Measurements from ENCODE around the gene PTGDR2.
A peak's percentile ranks its signal among the peaks of the same experiment; 100 is the strongest.

PTGDR2 gene

GRCh38 chr11:60854140-60854846 lies 1.5 kb downstream of the PTGDR2 start:
- peaks cover 19% of the 10 kb centered on the region for H3K4me1 ChIP-seq (ENCODE audit: control insufficient read depth, insufficient read depth, low read length)
- H3K9me3 ChIP-seq (replicated peaks; ENCODE audit: low read length) = no peaks in the 10 kb centered on the region
- peaks cover 26% of the 10 kb centered on the region for H3K36me3 ChIP-seq (ENCODE audit: insufficient read depth, low read length)
- no peak overlapping the region for H3K9ac ChIP-seq (ENCODE audit: low read depth, low read length)
- no peak overlapping the region for H3K4me2 ChIP-seq (ENCODE audit: low read length)
- H3K4me3 ChIP-seq (ENCODE audit: low read length) = no peak overlapping the region
- H3K27me3 ChIP-seq (ENCODE audit: control insufficient read depth, insufficient read depth, low read length) = no peaks in the 10 kb centered on the region

GRCh38 chr11:60852982-60853950 lies 2.5 kb downstream of the PTGDR2 start:
- no peak overlapping the region for H3K4me3 ChIP-seq (ENCODE audit: low read length)
- H3K27me3 ChIP-seq (ENCODE audit: control insufficient read depth, insufficient read depth, low read length) = no peaks in the 10 kb centered on the region
- H3K9me3 ChIP-seq (replicated peaks; ENCODE audit: low read length) = no peaks in the 10 kb centered on the region
- no peak overlapping the region for H3K9ac ChIP-seq (ENCODE audit: low read depth, low read length)
- no peak overlapping the region for H3K4me2 ChIP-seq (ENCODE audit: low read length)
- peaks cover 12% of the 10 kb centered on the region for H3K4me1 ChIP-seq (ENCODE audit: control insufficient read depth, insufficient read depth, low read length)
- H3K36me3 ChIP-seq (ENCODE audit: insufficient read depth, low read length) = peaks cover 36% of the 10 kb centered on the region

- Histone ChIP-seq H3K4me1 (ENCODE audit: control insufficient read depth, insufficient read depth, low read length) (peaks cover 3% of the 10 kb centered on the region), H3K9me3 (replicated peaks; ENCODE audit: low read length) (no peaks in the 10 kb centered on the region), H3K36me3 (ENCODE audit: insufficient read depth, low read length) (peaks cover 43% of the 10 kb centered on the region), H3K4me2 (ENCODE audit: low read length) (no peak overlapping the region), H3K4me3 (ENCODE audit: low read length) (no peak overlapping the region), H3K9ac (ENCODE audit: low read depth, low read length) (no peak overlapping the region), H3K27me3 (ENCODE audit: control insufficient read depth, insufficient read depth, low read length) (no peaks in the 10 kb centered on the region)
Measured at GRCh38 chr11:60852117-60852981, 3.4 kb downstream of the PTGDR2 start.

GRCh38 chr11:60851327-60852104 lies 4.2 kb downstream of the PTGDR2 start:
- Histone ChIP-seq H3K9ac (ENCODE audit: low read depth, low read length) (no peak overlapping the region), H3K27me3 (ENCODE audit: control insufficient read depth, insufficient read depth, low read length) (no peaks in the 10 kb centered on the region), H3K9me3 (replicated peaks; ENCODE audit: low read length) (no peaks in the 10 kb centered on the region), H3K4me1 (ENCODE audit: control insufficient read depth, insufficient read depth, low read length) (peaks cover 3% of the 10 kb centered on the region), H3K36me3 (ENCODE audit: insufficient read depth, low read length) (peaks cover 43% of the 10 kb centered on the region), H3K4me3 (ENCODE audit: low read length) (no peak overlapping the region), H3K4me2 (ENCODE audit: low read length) (no peak overlapping the region)

- H3K9me3 ChIP-seq (replicated peaks; ENCODE audit: low read length) = no peaks in the 10 kb centered on the region
- peaks cover 43% of the 10 kb centered on the region for H3K36me3 ChIP-seq (ENCODE audit: insufficient read depth, low read length)
- no peaks in the 10 kb centered on the region for H3K27me3 ChIP-seq (ENCODE audit: control insufficient read depth, insufficient read depth, low read length)
- peaks cover 7% of the 10 kb centered on the region for H3K4me1 ChIP-seq (ENCODE audit: control insufficient read depth, insufficient read depth, low read length)
- no peak overlapping the region for H3K4me2 ChIP-seq (ENCODE audit: low read length)
- H3K4me3 ChIP-seq (ENCODE audit: low read length) = no peak overlapping the region
- H3K9ac ChIP-seq (ENCODE audit: low read depth, low read length) = no peak overlapping the region
Measured at GRCh38 chr11:60849641-60850520, 5.9 kb downstream of the PTGDR2 start.

- peaks cover 43% of the 10 kb centered on the region for H3K36me3 ChIP-seq (ENCODE audit: insufficient read depth, low read length)
- H3K9ac ChIP-seq (ENCODE audit: low read depth, low read length) = no peak overlapping the region
- H3K4me1 ChIP-seq (ENCODE audit: control insufficient read depth, insufficient read depth, low read length) = peaks cover 18% of the 10 kb centered on the region
- no peaks in the 10 kb centered on the region for H3K9me3 ChIP-seq (replicated peaks; ENCODE audit: low read length)
- no peak overlapping the region for H3K4me2 ChIP-seq (ENCODE audit: low read length)
- H3K27me3 ChIP-seq (ENCODE audit: control insufficient read depth, insufficient read depth, low read length) = no peaks in the 10 kb centered on the region
- no peak overlapping the region for H3K4me3 ChIP-seq (ENCODE audit: low read length)
Measured at GRCh38 chr11:60848714-60849151, 7.0 kb downstream of the PTGDR2 start.

GRCh38 chr11:60847896-60848295 lies 7.9 kb downstream of the PTGDR2 start:
- peaks cover 43% of the 10 kb centered on the region for H3K36me3 ChIP-seq (ENCODE audit: insufficient read depth, low read length)
- H3K4me2 ChIP-seq (ENCODE audit: low read length) = no peak overlapping the region
- H3K9ac ChIP-seq (ENCODE audit: low read depth, low read length) = no peak overlapping the region
- H3K4me3 ChIP-seq (ENCODE audit: low read length) = no peak overlapping the region
- no peaks in the 10 kb centered on the region for H3K27me3 ChIP-seq (ENCODE audit: control insufficient read depth, insufficient read depth, low read length)
- peaks cover 24% of the 10 kb centered on the region for H3K4me1 ChIP-seq (ENCODE audit: control insufficient read depth, insufficient read depth, low read length)
- no peaks in the 10 kb centered on the region for H3K9me3 ChIP-seq (replicated peaks; ENCODE audit: low read length)

GRCh38 chr11:60847281-60847680 lies 8.5 kb downstream of the PTGDR2 start:
- peaks cover 43% of the 10 kb centered on the region for H3K36me3 ChIP-seq (ENCODE audit: insufficient read depth, low read length)
- no peaks in the 10 kb centered on the region for H3K27me3 ChIP-seq (ENCODE audit: control insufficient read depth, insufficient read depth, low read length)
- H3K4me3 ChIP-seq (ENCODE audit: low read length) = no peak overlapping the region
- no peak overlapping the region for H3K4me2 ChIP-seq (ENCODE audit: low read length)
- no peak overlapping the region for H3K9ac ChIP-seq (ENCODE audit: low read depth, low read length)
- H3K9me3 ChIP-seq (replicated peaks; ENCODE audit: low read length) = no peaks in the 10 kb centered on the region
- H3K4me1 ChIP-seq (ENCODE audit: control insufficient read depth, insufficient read depth, low read length) = peaks cover 24% of the 10 kb centered on the region

- H3K9me3 ChIP-seq (replicated peaks; ENCODE audit: low read length) = no peaks in the 10 kb centered on the region
- H3K4me1 ChIP-seq (ENCODE audit: control insufficient read depth, insufficient read depth, low read length) = peaks cover 38% of the 10 kb centered on the region
- peaks cover 28% of the 10 kb centered on the region for H3K36me3 ChIP-seq (ENCODE audit: insufficient read depth, low read length)
- H3K27me3 ChIP-seq (ENCODE audit: control insufficient read depth, insufficient read depth, low read length) = no peaks in the 10 kb centered on the region
- H3K9ac ChIP-seq (ENCODE audit: low read depth, low read length) = no peak overlapping the region
- peak overlapping the region; percentile 93 for H3K4me3 ChIP-seq (ENCODE audit: low read length)
- peak overlapping the region; percentile 84 for H3K4me2 ChIP-seq (ENCODE audit: low read length)
Measured at GRCh38 chr11:60845338-60845737, 10.4 kb downstream of the PTGDR2 start.

- H3K4me3 ChIP-seq (ENCODE audit: low read length) = peak overlapping the region; percentile 93
- H3K36me3 ChIP-seq (ENCODE audit: insufficient read depth, low read length) = peaks cover 23% of the 10 kb centered on the region
- H3K4me2 ChIP-seq (ENCODE audit: low read length) = peak overlapping the region; percentile 84
- H3K9ac ChIP-seq (ENCODE audit: low read depth, low read length) = peak overlapping the region; percentile 94
- peaks cover 39% of the 10 kb centered on the region for H3K4me1 ChIP-seq (ENCODE audit: control insufficient read depth, insufficient read depth, low read length)
- no peaks in the 10 kb centered on the region for H3K9me3 ChIP-seq (replicated peaks; ENCODE audit: low read length)
- H3K27me3 ChIP-seq (ENCODE audit: control insufficient read depth, insufficient read depth, low read length) = no peaks in the 10 kb centered on the region
Measured at GRCh38 chr11:60844870-60845221, 10.9 kb downstream of the PTGDR2 start.

All from skeletal muscle satellite cell (primary cell).